GM12873 (cell line): Measurements from ENCODE around the gene AXL.

Experiments used
- CTCF ChIP-seq: IDR thresholded peaks from 2 replicates; pipeline ENCODE4 v1.5.1; 2012; ENCODE audit warnings: low read depth, mild to moderate bottlenecking, moderate library complexity, low read length, control low read depth; ENCODE audit not compliant: insufficient read depth; ENCODE audit errors: missing control alignments

Gene AXL

DNA sequence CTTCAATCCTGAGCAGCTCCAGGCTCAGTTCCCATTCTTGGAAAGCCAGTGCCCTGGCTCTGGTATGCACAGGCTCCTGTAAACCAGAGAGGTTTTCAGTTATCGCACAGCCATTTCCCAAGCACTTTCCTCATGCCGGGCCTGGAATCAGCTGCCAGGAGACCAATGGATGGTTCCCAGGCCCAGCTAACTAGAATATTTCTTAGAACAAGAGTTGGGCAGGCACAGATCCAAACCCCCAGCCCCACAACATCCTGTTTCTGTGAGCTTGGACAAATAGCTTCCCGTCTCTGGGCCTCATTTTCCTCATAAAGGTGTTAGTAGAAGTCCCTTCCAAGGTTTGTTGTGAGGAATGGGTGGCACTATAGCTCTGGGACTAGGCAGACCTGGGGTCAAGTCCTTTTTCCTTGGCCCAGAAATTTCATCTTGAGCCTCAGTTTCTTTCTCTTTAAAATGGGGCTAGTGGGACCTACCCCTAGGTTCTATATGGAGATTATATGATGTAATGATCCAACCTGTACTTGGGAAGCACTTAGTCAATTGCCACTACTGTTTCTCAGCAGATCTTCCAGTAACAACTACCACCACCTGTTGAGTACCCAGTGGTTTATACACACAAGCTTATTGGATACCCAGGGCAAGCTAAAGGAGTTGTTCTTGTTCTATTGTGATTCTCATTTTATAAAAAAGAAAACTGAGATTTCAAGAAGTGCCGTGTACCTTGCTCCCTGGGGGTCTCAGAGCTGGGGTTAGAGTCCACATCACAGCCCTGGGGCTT, 85.9 kb downstream of the AXL start:
- TF ChIP-seq CTCF = no peak

GRCh38 chr19:41305927-41306793, 87.1 kb downstream of the AXL start:
- no peak for TF ChIP-seq CTCF

DNA sequence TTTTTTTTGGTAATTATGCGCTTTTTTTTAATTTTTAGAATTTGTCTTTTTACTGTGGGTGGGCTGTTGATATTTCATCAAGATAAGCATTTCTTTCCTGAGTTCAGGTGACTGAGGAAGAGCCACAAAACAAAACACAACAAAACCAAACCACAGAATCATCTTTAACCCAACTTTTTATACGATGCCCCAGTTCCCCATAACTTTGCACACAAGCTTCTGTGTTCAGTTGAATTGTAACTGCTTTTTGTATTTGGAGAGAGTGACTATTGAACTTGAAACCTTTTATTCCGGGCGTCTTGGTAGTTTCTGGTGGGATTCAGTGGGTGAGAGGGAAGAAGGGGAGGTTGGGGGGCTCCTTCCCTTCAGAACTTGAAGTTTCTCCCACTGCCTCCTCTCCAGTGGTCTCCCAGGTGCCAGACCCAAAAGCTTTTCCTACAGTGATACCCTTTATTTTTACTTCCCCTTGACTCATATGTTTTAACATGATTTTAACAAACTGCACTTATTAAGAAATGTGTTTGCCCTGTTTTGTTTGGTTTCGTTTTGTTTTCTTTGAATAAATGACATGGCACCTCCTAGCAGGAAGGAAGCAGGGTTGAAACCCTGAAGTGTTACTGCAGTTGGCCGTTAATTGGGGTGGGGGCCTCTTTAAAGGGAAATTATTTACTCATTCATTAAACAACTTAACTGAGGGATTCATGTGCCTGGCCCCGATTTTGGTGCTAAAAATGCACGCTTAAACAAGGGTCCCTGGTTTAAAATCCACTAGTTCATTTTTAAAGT, 88.3 kb downstream of the AXL start:
- no peak for TF ChIP-seq CTCF

- no peak for TF ChIP-seq CTCF
These were observed 89.0 kb downstream of the AXL start for GRCh38 chr19:41307954-41308449.

- TF ChIP-seq CTCF = peak; percentile 96
These were observed 89.6 kb downstream of the AXL start for GRCh38 chr19:41308450-41309179.

DNA sequence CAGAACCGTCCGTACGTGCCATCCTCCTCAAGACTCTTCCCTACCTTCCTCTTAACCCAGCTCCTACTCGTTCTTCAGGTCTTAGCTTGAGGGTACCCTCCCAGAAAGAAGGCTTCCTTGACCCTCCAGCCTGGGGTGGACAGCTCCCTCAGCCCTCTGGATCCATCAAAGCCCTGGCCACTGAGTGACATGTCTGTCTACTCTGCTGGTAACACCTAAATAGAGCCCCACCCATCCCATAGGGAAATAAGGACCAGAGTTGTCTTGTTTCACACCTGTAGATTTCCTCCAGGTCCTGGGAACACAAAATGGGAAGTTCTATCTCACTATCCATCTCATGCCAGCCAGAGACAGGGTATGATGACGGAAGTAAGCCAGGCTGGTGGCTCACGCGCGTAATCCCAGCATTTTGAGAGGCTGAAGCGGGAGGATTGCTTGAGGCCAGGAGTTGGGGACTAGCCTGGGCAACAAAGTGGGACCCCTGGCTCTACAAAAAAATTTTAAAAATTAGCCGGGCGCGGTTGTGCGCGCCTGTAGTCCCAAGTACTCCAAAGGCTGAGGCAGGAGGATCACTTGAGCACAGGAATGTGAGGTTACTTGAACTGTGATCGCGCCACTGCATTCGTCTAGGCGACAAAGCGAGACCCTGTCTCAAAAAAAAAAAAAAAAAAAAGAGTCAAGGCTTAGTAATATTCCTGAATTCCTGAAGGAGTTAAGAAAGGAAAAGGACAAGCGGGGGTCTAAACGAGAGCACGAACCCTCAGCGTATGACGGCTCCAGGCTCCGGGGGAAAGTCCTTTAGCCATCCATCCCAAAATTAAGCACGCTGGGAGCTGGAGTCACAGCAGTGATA, 90.4 kb downstream of the AXL start:
- no peak for TF ChIP-seq CTCF
